Cardiac muscle cell (in vitro differentiated cells and primary cell): ENCODE measurements around the gene CHD9. TPM values are rescaled to one million over a fixed set of nuclear protein-coding genes. Genes with fewer than 3 reads are reported as not detected.

Source experiments
- DNase-seq, 2 donors: peaks; one replicate each; pipeline versions ENCODE4 v3.0.0 to v3.0.0-alpha.2; 2010 to 2017; ENCODE audit warnings: low read depth in 1 of 2, low spot score in 1 of 2
- H3K27ac ChIP-seq: fragments of 200-600 bp; sonication (generic); 2 replicates; pipeline ENCODE4 v1.5.1; 2016
- H3K27me3 ChIP-seq: fragments of 200-600 bp; sonication (generic); 2 replicates; pipeline ENCODE4 v1.6.0; 2016; ENCODE audit warnings: control low read depth
- H3K36me3 ChIP-seq: fragments of 200-600 bp; sonication (generic); 2 replicates; pipeline ENCODE4 v1.5.1; 2016; ENCODE audit warnings: control low read depth
- H3K4me1 ChIP-seq: fragments of 200-600 bp; sonication (generic); 2 replicates; pipeline ENCODE4 v1.8.1; 2017; ENCODE audit warnings: low read depth, mild to moderate bottlenecking, mixed run types
- H3K4me3 ChIP-seq: fragments of 200-600 bp; sonication (generic); 2 replicates; pipeline ENCODE4 v1.5.1; 2016; ENCODE audit warnings: mild to moderate bottlenecking
- H3K9me3 ChIP-seq: fragments of 200-600 bp; sonication (generic); 2 replicates; pipeline ENCODE4 v1.5.1; 2017; ENCODE audit warnings: low read depth, mild to moderate bottlenecking, control low read depth
- CTCF ChIP-seq: IDR thresholded peaks from 2 replicates; pipeline ENCODE4 v1.5.1; 2012; ENCODE audit warnings: low read depth, mild to moderate bottlenecking, low read length
- polyA plus RNA-seq: library from polyadenylated mRNA; unstranded; fragments of >200 nt; fragmentation: Nextera tagmentation; extraction: Ambion mirVana; gene quantifications from 2 replicates; pipeline ENCODE4 v1.2.1, GENCODE V29; 2016
- total RNA-seq: library from RNA; depleted of rRNA; stranded (reverse); fragments of >200 nt; gene quantifications from 2 replicates; pipeline ENCODE4 v1.2.3, GENCODE V29; 2016

Gene CHD9
- total and polyA plus RNA-seq, 2 experiments from 2014 or later: 54.8 to 78.9 TPM

DNA sequence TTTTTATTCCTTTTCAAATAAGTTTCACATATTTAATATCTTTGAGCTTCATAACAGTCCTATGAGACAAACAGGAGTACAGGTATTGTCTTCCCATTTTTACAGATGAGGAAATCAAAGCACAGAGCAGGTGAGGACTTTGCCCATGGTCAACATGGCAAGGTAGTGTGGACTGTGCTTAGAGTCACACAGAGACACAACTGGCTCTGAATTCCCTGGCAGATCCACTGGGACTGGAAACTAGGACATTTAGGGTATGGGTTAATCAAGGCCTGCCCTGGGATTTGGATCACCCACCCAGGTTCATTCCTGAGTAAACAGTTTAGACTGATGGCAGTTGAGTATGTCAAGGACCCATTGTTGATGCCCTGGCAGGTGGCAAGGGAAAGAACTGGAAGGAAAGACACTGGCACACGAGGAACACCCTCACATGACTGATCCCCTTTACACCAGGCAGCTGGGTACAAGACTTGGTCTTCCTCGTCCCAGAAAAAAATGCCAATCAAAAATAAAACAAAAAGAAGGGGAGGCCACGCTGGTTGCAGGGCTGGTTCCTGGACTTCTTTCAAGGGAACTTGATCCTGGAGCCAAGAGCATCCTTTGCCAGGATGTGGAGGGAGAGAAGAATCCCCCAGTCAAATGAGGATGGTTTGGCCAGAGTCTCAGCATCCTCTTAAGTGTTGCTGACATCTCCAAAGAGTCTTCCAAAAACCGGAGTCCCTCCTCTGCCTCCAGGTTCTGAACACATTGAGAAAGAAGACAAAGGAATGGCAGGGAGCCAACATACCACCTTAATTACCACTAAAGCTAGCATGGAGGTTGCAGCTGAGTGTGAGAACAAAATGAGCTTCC is 34.9 kb downstream of the CHD9 start:
- Histone ChIP-seq H3K27ac (no peak overlapping the region), H3K9me3 (no peaks in the 10 kb centered on the region), H3K36me3 (no peaks in the 10 kb centered on the region), H3K4me3 (no peak overlapping the region), H3K27me3 (no peaks in the 10 kb centered on the region), H3K4me1 (peaks cover 11% of the 10 kb centered on the region)
- TF ChIP-seq CTCF: no peak
- peak in 1 of 2 donors; percentile 77 for DNase-seq

DNA sequence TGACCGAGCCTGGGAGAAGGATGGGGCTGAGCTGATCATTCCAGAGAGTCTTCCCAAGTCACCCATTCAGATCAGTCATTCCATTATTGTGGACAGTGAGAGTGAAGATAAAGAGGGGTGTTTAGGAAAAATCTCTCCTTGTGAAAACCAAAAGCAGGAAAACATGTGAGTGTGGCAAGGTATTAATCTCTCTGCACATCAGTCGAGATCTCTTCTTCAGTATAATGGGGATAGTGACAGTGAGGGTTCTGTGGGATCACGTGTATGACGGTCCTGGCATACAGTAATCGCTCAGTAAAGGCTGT is 35.4 kb downstream of the CHD9 start:
- no peak for DNase-seq
- Histone ChIP-seq H3K36me3 (no peaks in the 10 kb centered on the region), H3K4me3 (no peak overlapping the region), H3K27ac (no peak overlapping the region), H3K4me1 (peaks cover 11% of the 10 kb centered on the region), H3K9me3 (no peaks in the 10 kb centered on the region), H3K27me3 (no peaks in the 10 kb centered on the region)
- no peak for TF ChIP-seq CTCF

GRCh38 chr16:53090591-53091411 is 36.0 kb downstream of the CHD9 start:
- Histone ChIP-seq H3K27me3 (no peaks in the 10 kb centered on the region), H3K9me3 (no peaks in the 10 kb centered on the region), H3K4me1 (peaks cover 10% of the 10 kb centered on the region), H3K27ac (no peak overlapping the region), H3K36me3 (no peaks in the 10 kb centered on the region), H3K4me3 (no peak overlapping the region)
- no peak for TF ChIP-seq CTCF
- peak in 1 of 2 donors; percentile 100 for DNase-seq

DNA sequence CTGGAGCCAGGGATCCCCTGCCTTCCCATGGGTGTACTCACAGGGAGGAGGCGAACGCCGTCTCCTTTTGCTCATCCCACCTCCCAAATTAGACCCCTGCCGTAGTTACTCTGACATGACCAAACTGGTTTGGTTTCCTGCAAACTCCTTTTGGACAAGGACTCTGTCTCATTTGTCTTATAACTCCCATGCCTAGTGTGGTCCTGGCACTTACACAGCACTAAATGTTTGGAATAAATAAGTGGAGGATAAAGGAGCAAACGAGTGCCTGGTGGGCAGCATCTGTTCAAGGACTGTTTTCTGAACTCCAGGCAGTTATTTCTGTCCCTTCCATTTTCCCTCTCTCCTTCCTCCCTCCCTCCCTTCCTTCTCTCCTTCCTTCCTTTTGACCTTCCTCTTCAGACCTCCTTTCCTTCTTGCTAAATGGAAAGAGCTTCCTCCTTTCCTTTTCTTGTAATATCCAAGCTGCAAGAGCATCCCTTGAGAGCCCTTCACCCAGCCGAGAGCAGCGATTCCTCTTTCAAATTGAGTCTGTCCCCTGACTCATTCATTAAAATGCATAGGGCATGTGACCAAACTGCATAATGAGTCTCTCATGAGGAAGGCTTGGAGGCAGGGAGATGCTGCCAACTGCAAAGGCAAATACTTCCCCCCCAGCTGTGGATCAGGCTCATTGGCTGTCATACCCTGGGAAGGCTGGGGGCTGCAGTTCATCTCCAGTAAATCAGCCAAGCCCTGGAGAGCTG is 36.8 kb downstream of the CHD9 start:
- no peaks in the 10 kb centered on the region for H3K9me3 ChIP-seq
- peaks cover 7% of the 10 kb centered on the region for H3K4me1 ChIP-seq
- H3K27me3 ChIP-seq: no peaks in the 10 kb centered on the region
- H3K4me3 ChIP-seq: no peak overlapping the region
- no peaks in the 10 kb centered on the region for H3K36me3 ChIP-seq
- DNase-seq: peak; percentile 23 to 94
- TF ChIP-seq CTCF: no peak
- H3K27ac ChIP-seq: no peak overlapping the region

- TF ChIP-seq CTCF: no peak
- no peaks in the 10 kb centered on the region for H3K36me3 ChIP-seq
- H3K9me3 ChIP-seq: no peaks in the 10 kb centered on the region
- no peak overlapping the region for H3K27ac ChIP-seq
- no peak for DNase-seq
- H3K4me1 ChIP-seq: peaks cover 7% of the 10 kb centered on the region
- H3K27me3 ChIP-seq: no peaks in the 10 kb centered on the region
- no peak overlapping the region for H3K4me3 ChIP-seq
Measured at GRCh38 chr16:53092284-53092683, 37.5 kb downstream of the CHD9 start.
